GM18507 (cell line): Measurements from ENCODE around the gene SOX8.

Experiments
- DNase-seq: peaks from one replicate; pipeline ENCODE4 v3.0.0; 2011; ENCODE audit warnings: low read depth; ENCODE audit not compliant: insufficient read length; ENCODE audit errors: extremely low spot score
- FAIRE-seq: peaks from 2 replicates; lab custom pipeline; 2011; peaks lifted over from hg19 to GRCh38; lab: Jason Lieb, UNC

The SOX8 gene

GRCh38 chr16:970766-971581, 10.6 kb upstream of the SOX8 start, which contains the start of gene LMF1:
LMF1 (minus strand) TSS chr16:970984; CDS start chr16:970980, 4 bp downstream.
- DNase-seq, result peak; percentile 99
- peak; percentile 96 for FAIRE-seq

GRCh38 chr16:971582-971905, 10.0 kb upstream of the SOX8 start:
- DNase-seq (no peak), FAIRE-seq (no peak)

DNA sequence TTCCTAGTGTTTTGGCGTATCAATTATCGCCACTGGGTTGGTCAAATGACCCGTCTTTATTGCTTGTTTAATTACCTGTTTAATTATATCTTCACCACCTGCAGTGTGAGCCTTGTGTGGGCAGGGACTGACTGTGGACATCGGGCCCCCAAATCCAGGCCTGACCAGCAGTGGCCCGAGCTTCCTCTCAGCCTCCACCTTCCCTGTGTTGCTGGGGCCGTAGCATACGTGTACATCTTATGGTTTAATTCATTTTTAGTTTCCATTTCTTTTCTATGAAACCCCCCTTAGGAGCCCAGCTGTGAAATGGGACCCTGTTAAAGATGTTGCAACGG, 9.6 kb upstream of the SOX8 start:
- DNase-seq, result no peak
- FAIRE-seq, result no peak

- no peak for FAIRE-seq
These were observed 9.1 kb upstream of the SOX8 start for GRCh38 chr16:972316-973002.

GRCh38 chr16:973366-973765, 8.2 kb upstream of the SOX8 start:
- no peak for FAIRE-seq
- DNase-seq, result no peak

More at GRCh38 chr16:972316-973002, 9.1 kb upstream of the SOX8 start:
- DNase-seq, result no peak

DNA sequence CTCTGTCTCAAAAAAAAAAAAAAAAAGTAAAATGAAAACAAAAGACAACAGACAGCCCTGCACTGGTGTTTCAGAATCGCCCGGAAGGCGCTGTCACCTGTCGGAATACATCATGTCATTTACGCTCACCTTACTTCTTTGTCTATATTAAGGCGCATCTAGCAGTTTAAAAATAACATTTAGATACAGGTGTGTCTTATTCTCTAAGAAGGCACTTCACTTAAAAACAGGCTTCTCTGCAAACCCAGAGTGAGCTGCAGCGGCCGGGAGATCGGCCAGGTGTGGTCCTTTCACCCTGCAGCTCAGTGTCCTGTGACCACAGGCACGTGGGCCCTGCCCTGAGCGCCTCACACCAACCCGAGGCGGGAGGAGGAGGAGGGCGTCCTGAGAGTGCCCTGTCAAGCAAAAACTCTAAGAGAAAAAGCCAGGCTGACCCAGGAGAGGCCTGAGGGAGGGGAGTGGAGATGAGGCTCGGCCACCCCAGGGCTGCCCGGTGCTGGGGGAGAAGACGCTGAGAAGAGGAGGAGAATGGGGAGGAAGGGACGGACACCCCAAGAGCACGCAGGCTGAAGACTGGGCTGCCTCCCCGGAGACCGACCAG, 7.5 kb upstream of the SOX8 start:
- DNase-seq, result no peak
- no peak for FAIRE-seq

GRCh38 chr16:974611-975261, 6.8 kb upstream of the SOX8 start:
- no peak for DNase-seq
- no peak for FAIRE-seq

- DNase-seq (no peak), FAIRE-seq (no peak)
These were observed 6.3 kb upstream of the SOX8 start for GRCh38 chr16:975291-975690.

DNA sequence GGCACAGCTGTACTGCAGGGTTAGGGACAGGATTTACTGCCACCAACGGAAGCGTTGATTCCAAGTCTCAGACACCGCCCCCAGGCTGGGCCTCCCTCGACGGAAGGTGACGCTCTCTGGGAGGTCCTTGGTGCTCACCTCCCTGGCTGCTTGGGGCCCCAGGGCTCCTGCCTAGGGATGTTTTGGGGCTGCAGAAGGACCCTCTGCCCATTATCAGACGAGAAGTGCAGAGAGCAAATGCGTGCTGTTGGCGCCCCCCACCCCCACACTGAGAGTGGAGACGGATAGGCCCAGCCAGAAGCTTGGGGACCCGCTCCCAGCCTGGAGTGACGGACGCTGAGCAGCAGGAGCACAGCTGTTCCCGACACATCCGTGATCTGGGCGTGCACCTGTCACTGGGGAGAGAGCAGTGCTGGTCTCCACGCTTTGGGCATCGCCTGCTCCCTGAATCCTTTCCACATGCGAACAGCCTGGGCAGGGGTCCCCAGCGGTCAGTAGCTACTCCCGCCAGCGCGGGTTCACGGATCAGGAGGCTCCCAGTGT, 5.1 kb upstream of the SOX8 start:
- DNase-seq (no peak), FAIRE-seq (no peak)

DNA sequence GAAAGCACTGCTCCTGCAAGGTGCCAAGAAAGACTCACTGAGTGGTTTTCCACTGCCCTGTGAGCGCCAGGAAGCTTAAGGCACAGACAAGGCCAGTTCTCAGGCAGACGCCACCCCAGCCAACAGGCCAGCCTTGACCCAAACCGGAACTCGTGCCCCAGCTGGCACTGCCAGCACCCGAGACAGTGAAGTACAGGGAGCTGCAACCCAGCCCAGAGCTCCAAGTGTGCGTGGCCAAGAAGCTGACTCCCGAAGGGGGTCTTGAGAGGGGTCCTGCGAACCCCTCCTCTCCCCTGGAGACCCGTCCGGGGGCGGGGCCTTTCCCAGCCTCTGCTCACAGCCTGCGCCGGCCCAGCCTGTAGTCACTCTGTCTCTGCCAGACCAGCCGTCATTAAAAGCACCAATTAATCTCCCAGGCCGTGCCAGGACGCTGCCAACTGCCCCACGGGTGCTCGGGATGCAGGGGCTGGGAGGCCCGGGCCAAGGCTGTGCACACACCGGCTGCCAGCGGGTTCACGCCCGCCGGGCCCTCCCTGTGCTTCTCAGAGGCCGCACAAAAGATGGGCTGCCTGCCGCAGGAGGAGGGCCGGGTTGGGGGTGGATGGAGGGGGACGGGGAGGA, 4.4 kb upstream of the SOX8 start:
- no peak for FAIRE-seq
- DNase-seq, result no peak

DNA sequence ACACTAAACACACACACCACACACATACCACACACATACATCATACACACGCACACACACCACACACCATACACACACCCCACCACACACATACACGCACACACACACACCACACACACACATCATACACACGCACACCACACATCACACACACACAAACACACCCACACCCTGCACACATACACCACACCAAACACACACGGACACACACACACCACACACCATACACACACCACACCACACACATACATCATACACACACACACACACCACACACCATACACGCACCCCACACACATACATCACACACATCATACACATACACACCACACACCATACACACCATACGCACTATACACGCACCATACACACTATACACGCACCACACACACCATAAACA, 3.7 kb upstream of the SOX8 start:
- DNase-seq (no peak), FAIRE-seq (no peak)

DNA sequence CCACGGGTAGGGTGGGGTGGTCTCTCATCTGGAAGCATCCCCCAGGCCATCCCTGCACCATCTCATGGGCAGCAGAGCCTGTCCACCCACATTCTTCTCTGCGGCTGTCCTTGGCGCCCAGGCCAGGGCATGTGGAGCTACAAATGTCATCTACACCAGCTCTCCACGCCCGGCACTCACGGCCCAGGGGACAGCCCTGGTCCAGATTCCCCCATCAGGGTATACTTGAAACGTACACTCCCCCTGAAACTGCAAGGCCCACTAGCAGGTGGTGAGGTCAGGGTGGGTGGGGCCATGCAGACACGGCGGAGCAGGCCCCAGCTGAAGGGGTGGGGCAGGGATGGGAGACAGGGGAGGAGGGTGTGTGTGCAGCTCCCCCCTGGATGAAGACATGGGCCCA, 3.2 kb upstream of the SOX8 start:
- DNase-seq (no peak), FAIRE-seq (no peak)

DNA sequence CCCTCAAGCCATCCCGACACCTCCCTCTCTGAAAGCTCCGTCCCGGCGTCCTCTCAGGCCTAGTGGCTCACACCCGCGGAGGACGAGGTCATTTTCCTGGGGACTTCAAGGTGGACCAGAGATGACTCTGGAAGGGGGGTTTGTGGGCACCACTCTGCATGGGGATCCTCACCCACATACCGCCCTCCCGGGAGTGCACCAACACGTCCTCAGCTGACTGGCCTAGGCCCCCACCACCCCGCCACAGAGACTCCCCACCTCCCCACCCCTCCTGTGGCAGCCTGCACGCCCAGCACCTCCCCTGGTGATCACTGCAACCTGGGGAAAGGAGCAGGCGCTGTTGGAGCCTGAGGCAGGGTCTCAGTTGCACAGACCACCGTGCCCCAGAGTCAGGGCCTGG, 2.4 kb upstream of the SOX8 start:
- DNase-seq, result no peak
- no peak for FAIRE-seq

DNA sequence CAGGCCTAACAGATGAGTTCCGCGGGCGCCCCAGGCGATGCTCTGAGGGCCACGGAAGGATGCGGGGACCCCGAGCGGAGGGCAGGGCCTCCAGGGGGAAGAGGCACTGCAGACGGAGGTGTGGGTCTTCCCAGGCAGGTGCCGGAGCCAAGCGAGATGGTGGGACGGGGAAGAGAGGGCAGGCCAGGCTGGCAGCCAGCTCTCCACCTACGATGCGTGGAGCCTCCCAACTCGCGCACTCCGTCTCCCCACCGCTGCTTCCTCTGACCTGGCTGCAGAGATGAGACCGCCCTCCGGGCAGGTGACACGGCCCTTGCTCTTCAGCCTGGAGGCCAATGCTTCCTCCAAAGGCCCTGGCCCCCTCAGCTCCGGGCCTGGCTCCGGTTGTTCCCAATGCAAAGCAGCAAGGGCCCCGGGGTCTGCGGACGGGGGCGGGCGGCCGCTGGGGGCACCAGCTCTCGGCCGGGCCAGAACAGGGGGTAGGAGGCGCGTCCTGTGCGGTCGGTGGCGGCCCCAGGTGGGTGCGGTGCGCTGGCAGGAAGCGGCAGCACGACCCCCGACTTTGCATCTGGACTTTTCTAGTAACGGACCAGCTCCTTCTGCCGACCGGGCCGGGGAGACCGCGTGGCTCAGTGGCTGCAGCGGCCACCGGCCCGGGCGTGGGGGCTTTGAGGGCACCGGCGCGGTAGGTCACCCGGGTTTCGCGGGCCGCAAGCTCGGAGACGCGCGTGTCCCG, 1.5 kb upstream of the SOX8 start:
- no peak for FAIRE-seq

DNA sequence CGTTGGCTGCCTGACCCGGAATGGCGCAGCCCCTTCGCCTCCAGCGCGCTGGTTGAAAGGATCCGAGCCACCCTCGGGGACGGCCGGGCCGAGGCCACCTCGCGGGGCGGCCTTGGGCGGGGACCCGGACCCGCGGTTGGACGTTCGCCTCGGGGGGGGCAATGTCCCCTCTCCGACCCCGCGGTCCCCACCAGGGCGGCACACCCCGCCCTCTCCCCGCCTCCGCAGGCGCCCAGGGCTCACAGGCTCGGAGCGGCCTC, 1.0 kb upstream of the SOX8 start:
- no peak for DNase-seq
- no peak for FAIRE-seq

More for the DNA sequence above, 1.5 kb upstream of the SOX8 start:
- DNase-seq, result no peak

DNA sequence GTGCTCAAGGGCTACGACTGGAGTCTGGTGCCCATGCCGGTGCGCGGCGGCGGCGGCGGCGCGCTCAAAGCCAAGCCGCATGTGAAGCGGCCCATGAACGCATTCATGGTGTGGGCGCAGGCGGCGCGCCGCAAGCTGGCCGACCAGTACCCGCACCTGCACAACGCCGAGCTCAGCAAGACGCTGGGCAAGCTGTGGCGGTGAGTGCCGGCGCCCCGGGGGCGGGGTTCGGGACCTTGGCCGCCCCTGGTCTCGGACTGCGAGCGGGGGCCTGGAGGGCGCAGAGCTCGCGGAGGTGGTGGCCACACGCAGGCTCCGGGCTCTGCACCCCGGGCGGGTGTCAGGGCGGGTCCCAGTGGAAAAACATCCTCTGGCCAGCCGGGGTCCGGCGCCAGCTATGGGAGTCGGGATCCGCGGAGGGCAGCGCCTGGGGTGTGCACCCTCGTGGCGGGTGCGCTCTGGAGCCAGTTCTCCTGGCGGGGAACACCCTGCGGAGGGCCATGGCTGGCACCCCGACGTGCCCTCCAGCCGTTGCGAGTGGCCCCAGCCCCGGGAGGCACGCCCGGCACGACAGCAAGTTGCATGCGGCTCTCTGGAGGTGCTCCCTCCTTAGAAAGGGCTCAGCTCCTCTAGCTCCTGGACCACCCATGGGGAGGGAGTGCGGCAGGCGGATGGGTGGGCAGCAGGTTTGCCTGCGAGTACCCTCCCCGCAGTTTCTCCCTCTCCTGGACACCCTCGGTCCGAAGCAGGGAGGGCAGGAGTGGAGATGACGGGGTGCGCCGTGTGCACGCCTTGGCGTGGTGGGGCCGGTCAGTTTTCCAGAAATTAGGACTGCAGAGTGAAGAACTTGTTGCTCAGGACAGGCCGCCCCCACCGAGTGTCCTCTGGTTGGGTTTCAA, 824 bp downstream of the SOX8 start:
- no peak for FAIRE-seq

GRCh38 chr16:983044-984030, 1.8 kb downstream of the SOX8 start:
- DNase-seq (no peak), FAIRE-seq (no peak)

More for the DNA sequence above, 824 bp downstream of the SOX8 start:
- no peak for DNase-seq
